ENCODE results near the gene FTHL17. TPM values are rescaled to one million over a fixed set of nuclear protein-coding genes. Genes with fewer than 3 reads are reported as not detected.

Gene FTHL17
- total and polyA plus RNA-seq, 2 donors (not counting 1 experiment from before 2014, with no cell fraction given), result not detected

DNA sequence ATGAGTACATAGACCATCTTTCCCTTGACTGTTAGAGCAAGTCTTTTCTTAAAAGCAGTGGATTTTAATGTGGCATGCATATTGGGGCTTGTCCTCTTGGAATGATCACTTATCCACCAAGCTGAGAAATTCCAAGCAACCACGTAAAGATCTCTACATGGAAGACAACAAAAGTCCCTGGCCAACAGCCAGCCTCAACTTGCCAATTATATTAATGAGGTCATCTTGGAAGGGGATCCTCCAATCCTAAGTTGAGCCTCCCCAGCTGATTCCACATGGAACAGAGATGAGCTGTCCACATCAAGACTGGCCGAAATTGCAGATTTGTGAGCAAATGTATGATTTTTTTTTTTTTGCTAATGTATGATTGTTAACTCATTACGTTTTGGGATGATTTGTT, 20.6 kb upstream of the FTHL17 start:
- Histone ChIP-seq H3K4me1 (ENCODE audit: control insufficient read depth in 2 of 2, insufficient read depth in 2 of 2, low read length in 2 of 2) (no peaks in the 10 kb centered on the region), H3K9me3 (ENCODE audit: control extremely low read depth in 1 of 3, control insufficient read depth in 2 of 3, insufficient read depth in 1 of 3, low read length in 2 of 3) (no peaks in the 10 kb centered on the region), H3K79me2 (ENCODE audit: control insufficient read depth, insufficient read depth, low read length) (no peaks in the 10 kb centered on the region), H2AFZ (ENCODE audit: insufficient read depth, low read depth, low read length, poor library complexity, severe bottlenecking) (no peak overlapping the region), H3K27me3 (replicated peaks in 1 of 4; ENCODE audit: control extremely low read depth in 1 of 4, control insufficient read depth in 3 of 4, insufficient read depth in 4 of 4, low read length in 3 of 4) (no peaks in the 10 kb centered on the region), H4K20me1 (ENCODE audit: control insufficient read depth, insufficient read depth, low read length, poor library complexity, severe bottlenecking) (no peaks in the 10 kb centered on the region), H3K36me3 (replicated peaks in 1 of 2; ENCODE audit: control extremely low read depth in 1 of 2, control insufficient read depth in 1 of 2, extremely low read depth in 1 of 2, insufficient read depth in 2 of 2, low read length in 1 of 2) (no peaks in the 10 kb centered on the region), H3K9ac (ENCODE audit: low read length) (no peak overlapping the region), H3K4me3 (ENCODE audit: control extremely low read depth in 1 of 5, extremely low read depth in 1 of 5, insufficient read depth in 1 of 5, low read depth in 2 of 5, low read length in 4 of 5) (no peak overlapping the region), H3K27ac (ENCODE audit: low read length in 2 of 2) (no peak overlapping the region), H3K4me2 (replicated peaks; ENCODE audit: low read depth, low read length, poor library complexity, severe bottlenecking) (no peak overlapping the region)
- DNase-seq, result no peak
- H3K9me3 Mint-ChIP-seq (ENCODE audit: insufficient read depth), result no peaks in the 10 kb centered on the region
- POLR2A ChIA-PET, result no interaction called here
- no peak for ATAC-seq (ENCODE audit: low read depth)
- no peak for TF ChIP-seq CTCF (IDR thresholded peaks at IDR 0.05)
- TF ChIP-seq EZH2 (IDR thresholded peaks at IDR 0.05; ENCODE audit: borderline replicate concordance, insufficient read depth, low read depth, low read length, poor library complexity, severe bottlenecking), result no peak
- no peak overlapping the region for H3K4me3 Mint-ChIP-seq
- no CpG with 5 or more reads among the region's 3 CpGs for WGBS (ENCODE audit: insufficient coverage)
- no peak overlapping the region for H3K27ac Mint-ChIP-seq
- CTCF ChIA-PET, result interaction anchor here (0.7 kb wide), 1 partner anchor 382 kb away, joined by 3 read pairs; no protein-coding TSS in a partner anchor
- H3K4me1 Mint-ChIP-seq, result no peaks in the 10 kb centered on the region
- intact Hi-C loops (cut with micrococcal nuclease), result no loop called here
- no peaks in the 10 kb centered on the region for H3K27me3 Mint-ChIP-seq

DNA sequence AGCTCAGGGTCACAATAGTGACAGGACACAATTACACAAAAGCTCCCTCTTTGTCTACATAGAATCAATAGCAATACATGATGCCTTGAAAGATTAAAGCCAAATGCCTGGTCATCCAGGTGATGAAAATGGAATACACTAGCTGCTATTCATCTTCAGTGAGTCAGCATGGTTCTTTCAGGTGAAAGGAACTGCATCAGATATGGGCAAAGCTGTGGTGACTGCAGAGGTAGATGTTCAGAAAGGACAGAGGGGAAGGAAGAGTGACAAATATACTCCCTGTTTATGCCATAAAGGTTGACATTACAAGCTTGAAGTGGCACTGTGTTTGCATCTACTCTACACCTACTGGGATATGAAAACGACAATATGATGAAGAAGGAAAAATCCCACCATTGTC, 20.0 kb upstream of the FTHL17 start:
- Histone ChIP-seq H3K79me2 (ENCODE audit: control insufficient read depth, insufficient read depth, low read length) (no peaks in the 10 kb centered on the region), H4K20me1 (ENCODE audit: control insufficient read depth, insufficient read depth, low read length, poor library complexity, severe bottlenecking) (no peaks in the 10 kb centered on the region), H3K4me1 (ENCODE audit: control insufficient read depth in 2 of 2, insufficient read depth in 2 of 2, low read length in 2 of 2) (no peaks in the 10 kb centered on the region), H3K4me3 (ENCODE audit: control extremely low read depth in 1 of 5, extremely low read depth in 1 of 5, insufficient read depth in 1 of 5, low read depth in 2 of 5, low read length in 4 of 5) (no peak overlapping the region), H3K4me2 (replicated peaks; ENCODE audit: low read depth, low read length, poor library complexity, severe bottlenecking) (no peak overlapping the region), H3K9ac (ENCODE audit: low read length) (no peak overlapping the region), H3K9me3 (ENCODE audit: control extremely low read depth in 1 of 3, control insufficient read depth in 2 of 3, insufficient read depth in 1 of 3, low read length in 2 of 3) (no peaks in the 10 kb centered on the region), H3K27ac (ENCODE audit: low read length in 2 of 2) (no peak overlapping the region), H3K27me3 (replicated peaks in 1 of 4; ENCODE audit: control extremely low read depth in 1 of 4, control insufficient read depth in 3 of 4, insufficient read depth in 4 of 4, low read length in 3 of 4) (no peaks in the 10 kb centered on the region), H2AFZ (ENCODE audit: insufficient read depth, low read depth, low read length, poor library complexity, severe bottlenecking) (no peak overlapping the region), H3K36me3 (replicated peaks in 1 of 2; ENCODE audit: control extremely low read depth in 1 of 2, control insufficient read depth in 1 of 2, extremely low read depth in 1 of 2, insufficient read depth in 2 of 2, low read length in 1 of 2) (no peaks in the 10 kb centered on the region)
- no CpG with 5 or more reads among the region's 1 CpG for WGBS (ENCODE audit: insufficient coverage)
- DNase-seq (no peak), ATAC-seq (ENCODE audit: low read depth) (no peak)
- H3K27me3 Mint-ChIP-seq, result no peaks in the 10 kb centered on the region
- no peak overlapping the region for H3K27ac Mint-ChIP-seq
- ChIA-PET CTCF (no interaction called here), POLR2A (no interaction called here)
- no peak for TF ChIP-seq CTCF (IDR thresholded peaks at IDR 0.05)
- TF ChIP-seq EZH2 (IDR thresholded peaks at IDR 0.05; ENCODE audit: borderline replicate concordance, insufficient read depth, low read depth, low read length, poor library complexity, severe bottlenecking), result no peak
- H3K4me3 Mint-ChIP-seq, result no peak overlapping the region
- intact Hi-C loops (cut with micrococcal nuclease), result no loop called here
- no peaks in the 10 kb centered on the region for H3K9me3 Mint-ChIP-seq (ENCODE audit: insufficient read depth)
- H3K4me1 Mint-ChIP-seq, result no peaks in the 10 kb centered on the region

All from B cell (primary cell).